NCI-H1105 treated with DMSO at 0.1 percent for 48 hours (cell line): ENCODE measurements around the gene CRTC1.
A peak's percentile ranks its signal among the peaks of the same experiment; 100 is the strongest.

Source experiments
- DNase-seq: peaks from one replicate; lab custom pipeline; 2025; lab: John Stamatoyannopoulos, UW

CRTC1 gene

GRCh38 chr19:18769989-18770528 lies 86.6 kb downstream of the CRTC1 start:
- DNase-seq: no peak

- DNase-seq: no peak
Measured at GRCh38 chr19:18770663-18771327, 87.3 kb downstream of the CRTC1 start.

DNA sequence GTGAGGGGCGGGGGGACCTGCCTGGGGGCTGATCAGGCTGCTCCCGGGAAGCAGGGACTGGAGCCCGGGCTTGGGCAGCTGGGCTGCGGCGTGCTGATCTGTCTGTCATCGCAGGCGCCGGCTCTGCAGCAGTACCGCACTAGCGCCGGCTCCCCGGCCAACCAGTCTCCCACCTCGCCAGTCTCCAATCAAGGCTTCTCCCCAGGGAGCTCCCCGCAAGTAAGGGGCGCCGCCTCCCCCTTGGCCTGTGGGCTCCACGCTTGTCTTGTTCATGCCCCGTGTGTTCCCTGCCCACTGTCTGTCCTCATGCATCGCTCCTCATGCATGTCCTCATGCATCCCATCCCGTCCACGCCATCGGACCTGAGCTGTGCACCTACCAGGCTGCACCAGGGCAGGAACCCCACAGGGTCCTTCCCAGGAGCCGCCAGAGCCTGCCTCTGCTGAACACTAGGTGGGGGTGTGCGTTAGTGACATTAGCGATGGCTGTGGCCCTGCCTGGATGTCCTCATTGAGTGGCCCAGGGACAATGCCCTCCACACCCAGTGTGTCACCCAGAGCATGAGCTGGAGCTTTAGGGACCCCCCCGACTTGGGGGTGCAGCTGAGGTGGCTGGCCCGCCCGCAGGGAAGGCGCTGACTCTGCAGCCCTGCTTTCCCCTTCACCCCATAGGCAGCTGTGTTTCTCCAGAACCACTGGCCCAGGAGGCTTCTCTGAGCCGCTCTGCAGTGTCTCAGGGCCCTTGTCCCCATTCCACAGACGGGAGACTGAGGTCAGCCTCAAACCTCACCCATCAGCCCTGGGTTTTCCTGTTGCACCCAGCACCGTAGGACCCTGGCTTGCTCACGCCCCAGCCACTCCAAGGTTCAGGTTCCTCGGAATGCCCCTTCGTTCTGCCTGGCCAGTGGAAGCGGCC lies 88.1 kb downstream of the CRTC1 start:
- DNase-seq: no peak

- DNase-seq: peak; percentile 32
Measured at GRCh38 chr19:18772620-18773587, 89.4 kb downstream of the CRTC1 start.

- no peak for DNase-seq
Measured at GRCh38 chr19:18773682-18774081, 90.2 kb downstream of the CRTC1 start.

DNA sequence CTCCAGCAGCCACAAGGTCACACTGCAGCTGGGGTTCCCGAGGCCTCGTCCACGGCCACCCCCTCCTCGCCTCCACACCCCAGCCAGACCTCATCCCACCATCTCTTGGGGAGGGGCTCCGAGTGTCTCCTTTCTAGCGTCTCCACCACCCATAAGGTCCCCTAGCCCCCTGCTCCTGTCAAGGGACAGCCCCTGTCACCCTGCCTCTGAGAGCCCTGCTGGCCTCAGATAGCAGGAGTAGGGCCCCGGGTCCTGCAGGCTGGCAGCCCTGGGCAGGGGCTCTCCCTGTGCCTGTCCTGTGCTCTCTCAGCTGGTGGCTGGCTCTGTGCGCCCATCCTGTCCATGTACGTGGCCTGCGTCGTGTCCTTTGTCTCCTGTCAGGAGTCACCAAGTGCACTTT lies 90.6 kb downstream of the CRTC1 start:
- DNase-seq: no peak

- no peak for DNase-seq
Measured at GRCh38 chr19:18774782-18775444, 91.4 kb downstream of the CRTC1 start.

DNA sequence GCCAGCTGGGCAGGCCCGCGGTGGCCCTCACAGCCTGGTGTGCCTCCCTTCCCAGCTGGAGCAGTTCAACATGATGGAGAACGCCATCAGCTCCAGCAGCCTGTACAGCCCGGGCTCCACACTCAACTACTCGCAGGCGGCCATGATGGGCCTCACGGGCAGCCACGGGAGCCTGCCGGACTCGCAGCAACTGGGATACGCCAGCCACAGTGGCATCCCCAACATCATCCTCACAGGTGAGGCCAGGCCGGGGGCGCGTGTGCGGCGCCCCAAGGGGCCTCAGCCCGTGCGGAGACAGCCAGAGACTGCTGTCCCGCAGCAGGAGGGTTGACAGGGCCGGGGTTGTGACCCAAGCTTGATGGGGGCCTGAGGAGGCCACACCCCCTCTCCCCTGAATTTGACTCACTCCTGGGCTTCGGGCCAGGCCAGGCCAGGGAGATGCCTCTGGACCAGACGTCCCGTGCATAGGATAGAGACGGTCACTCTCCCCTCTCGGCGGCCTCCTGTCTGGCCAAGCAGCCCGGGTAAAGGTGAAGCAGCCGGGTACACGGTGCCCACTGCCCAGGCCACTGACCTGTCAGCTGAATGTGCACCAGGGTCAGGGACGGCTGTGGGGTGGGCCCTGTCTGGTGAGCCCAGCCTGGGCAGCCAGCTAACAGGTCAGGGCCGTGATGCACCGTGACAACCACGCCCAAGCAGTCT lies 92.3 kb downstream of the CRTC1 start:
- DNase-seq: no peak

GRCh38 chr19:18776288-18776594 lies 92.8 kb downstream of the CRTC1 start:
- DNase-seq: no peak

DNA sequence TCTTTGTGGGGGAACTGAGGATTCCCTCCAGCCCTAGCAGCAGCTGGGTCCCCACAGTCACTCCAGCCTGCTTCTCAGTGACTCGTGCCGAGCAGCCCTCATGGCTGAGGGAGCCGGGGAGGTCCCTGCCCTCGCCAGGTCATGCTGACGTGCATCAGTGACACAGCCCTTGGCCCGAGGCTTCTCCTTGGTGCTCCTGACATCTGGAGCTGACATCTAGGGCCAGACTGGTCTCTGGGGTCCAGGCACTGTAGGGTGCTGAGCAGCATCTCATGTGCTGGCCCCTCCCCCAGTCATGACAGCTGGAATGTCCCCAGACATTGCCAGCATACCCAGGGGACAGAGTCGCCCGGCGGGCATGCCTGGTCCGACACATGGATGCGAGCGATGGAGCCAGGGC lies 93.3 kb downstream of the CRTC1 start:
- no peak for DNase-seq

- no peak for DNase-seq
Measured at GRCh38 chr19:18777301-18778075, 94.0 kb downstream of the CRTC1 start.

GRCh38 chr19:18778076-18778389 lies 94.6 kb downstream of the CRTC1 start:
- no peak for DNase-seq

DNA sequence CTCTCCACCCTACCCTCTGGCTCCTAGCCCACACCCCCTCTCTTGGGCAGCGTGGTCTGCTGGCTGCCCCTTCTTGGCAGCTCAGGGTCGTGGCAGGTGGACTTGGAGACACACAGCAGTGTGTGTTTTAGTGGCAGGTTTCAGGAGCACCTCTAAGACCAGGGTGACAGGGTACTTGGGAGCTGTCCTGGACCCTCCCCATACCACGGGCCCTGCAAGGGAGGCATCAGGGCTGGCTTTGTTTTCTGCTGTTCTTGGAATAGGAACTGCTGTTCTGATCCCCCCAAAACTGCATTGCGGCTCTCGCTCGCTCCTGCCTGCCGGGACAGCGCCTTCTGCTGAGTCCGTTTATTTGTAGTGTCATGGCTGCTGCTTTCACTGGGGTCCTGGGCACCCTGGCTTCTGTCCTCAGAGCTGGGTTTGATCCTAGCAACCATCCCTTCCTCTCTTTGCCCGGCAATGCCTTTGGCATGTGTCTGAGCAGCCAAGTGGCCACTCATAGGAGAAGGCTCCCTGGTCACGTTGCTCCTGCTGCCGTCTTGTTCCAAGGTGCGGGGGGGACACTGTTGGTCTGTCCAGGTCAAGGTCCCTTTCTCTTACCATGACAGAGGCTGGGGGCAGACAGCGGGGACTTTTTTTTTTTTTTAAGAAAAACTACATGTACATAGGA lies 95.5 kb downstream of the CRTC1 start:
- no peak for DNase-seq

DNA sequence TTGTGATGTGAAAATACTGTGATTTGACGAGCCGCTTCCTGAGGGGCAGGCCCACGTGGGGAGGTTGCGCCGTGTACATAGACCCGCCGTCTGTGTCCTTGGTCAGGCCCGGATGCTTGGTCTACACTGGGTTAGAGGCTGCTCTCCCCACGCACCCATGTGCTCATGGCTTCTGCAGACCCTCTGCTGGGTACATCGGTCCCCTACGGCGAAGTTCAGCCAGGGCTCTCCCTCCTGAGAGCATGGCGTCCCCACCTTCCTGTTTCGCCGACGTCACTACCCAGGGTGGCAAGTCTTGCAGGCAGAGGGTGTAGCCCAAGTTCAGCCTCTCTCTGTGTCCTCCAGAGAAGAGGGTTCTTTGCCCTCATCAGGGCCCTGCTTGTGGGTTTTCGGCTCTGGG lies 96.6 kb downstream of the CRTC1 start:
- no peak for DNase-seq

DNA sequence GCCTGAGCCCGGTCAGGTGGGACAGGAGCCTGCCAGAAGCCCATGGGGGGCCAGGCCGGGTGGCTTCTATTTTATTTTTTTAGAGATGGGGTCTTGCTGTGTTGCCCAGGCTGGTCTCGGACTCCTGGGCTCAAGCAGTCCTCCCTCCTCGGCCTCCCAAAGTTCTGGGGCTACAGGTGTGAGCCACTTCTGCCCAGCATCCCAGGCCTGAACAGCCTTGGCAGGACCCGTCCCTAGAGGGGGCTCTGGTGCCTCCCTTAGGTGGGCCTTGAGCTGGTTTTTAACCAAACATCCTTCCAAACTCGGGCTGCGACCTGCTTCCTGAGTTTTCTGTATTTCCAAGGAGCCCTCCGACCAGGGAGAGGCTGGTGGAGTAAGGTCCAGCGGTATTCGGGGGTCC lies 97.2 kb downstream of the CRTC1 start:
- no peak for DNase-seq

- no peak for DNase-seq
Measured at GRCh38 chr19:18781047-18781600, 97.6 kb downstream of the CRTC1 start.

DNA sequence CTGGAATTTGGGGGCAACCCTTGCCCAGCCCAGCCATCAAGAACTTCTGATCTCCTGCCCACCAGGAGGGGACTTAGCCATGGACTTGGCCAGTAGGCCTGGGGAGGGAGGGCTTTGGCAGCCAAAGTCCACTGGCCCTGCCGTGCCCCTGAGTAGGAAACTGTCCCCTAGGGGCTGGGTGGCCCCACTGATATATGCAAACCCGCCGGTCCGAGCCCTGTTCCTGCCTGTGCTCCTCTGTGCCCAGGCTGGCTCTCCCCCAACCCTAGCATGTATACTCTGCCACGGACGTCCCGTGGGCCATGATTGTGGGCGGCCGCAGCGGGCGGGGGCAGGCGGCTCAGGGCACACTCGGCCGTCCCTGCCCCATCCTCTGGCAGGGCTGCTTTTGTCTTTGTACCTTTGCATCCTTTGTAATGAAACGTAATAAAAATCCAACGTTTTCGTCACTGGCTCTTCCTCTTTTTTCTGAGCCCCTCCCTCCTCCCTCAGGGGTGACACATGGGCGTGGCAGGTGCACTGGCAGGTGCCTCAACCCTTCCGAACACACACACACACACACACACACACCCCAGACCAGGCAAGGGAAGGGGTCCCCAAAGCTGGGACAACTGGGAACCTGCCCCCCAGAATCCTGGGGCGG lies 98.5 kb downstream of the CRTC1 start:
- DNase-seq: no peak

DNA sequence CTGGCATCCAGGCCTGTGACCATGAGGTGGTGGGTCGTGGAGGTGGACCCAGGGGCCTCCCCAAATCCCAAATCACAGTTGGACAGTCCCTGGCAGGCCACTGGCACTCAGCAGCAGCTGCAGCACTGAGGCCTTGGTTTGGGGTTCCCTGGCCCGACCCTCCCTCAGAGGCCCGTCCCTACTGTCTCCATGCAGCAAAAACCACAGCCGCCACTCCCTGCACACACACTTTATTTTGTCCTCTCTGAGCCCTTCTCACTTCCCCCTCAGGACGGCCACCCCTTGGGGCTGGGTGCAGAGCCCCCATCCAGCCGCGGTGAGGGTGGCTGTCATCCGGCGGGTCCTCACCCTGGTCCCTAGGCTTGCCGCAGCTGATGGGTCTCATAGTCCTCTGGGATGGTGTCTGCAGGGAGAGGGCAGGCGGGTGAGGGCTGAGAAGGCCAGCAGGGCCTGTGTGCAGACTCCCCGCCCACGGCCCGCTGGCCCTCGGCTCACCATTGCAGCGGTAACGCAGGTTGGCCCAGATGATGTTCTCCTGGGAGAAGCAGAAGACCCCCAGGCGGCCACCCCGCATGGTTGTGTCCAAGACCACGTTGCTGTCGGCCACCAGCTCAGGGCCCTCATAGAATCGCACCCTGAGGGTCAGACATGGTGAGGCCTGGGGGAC lies 99.2 kb downstream of the CRTC1 start:
- no peak for DNase-seq
